A549 (cell line): ENCODE results near the gene CCDC90B.

Experiments used
- CBX8 ChIP-seq: fragments of 200-600 bp; sonication (generic); IDR thresholded peaks from 2 replicates; pipeline ENCODE4 v1.6.1; 2016
- CHD2 ChIP-seq: fragments of 150-350 bp; IDR thresholded peaks from 2 replicates; pipeline ENCODE4 v1.6.1; 2014; ENCODE audit warnings: low read length; ENCODE audit not compliant: partially characterized antibody
- CTCF ChIP-seq: fragments of >200 bp; sonication (Bioruptor Twin); formaldehyde crosslinking; IDR thresholded peaks from 3 replicates; pipeline ENCODE4 v1.5.1; 2016
- POLR2A ChIP-seq: IDR thresholded peaks from 2 replicates; pipeline ENCODE4 v1.6.1; 2012; ENCODE audit warnings: mild to moderate bottlenecking, low read length
- ZFP36 ChIP-seq: fragments of 450-650 bp; IDR thresholded peaks from 2 replicates; pipeline ENCODE4 v1.6.1; 2014; ENCODE audit warnings: borderline replicate concordance; ENCODE audit not compliant: partially characterized antibody

GRCh38 chr11:83221694-83222093 is 64.5 kb downstream of the CCDC90B start:
- no peak for TF ChIP-seq POLR2A
- no peak for TF ChIP-seq CTCF
- no peak for TF ChIP-seq CBX8
- TF ChIP-seq CHD2: no peak
- TF ChIP-seq ZFP36: no peak
